H1 (cell line): ENCODE data around the gene GSX1. TPM values are rescaled to one million over a fixed set of nuclear protein-coding genes. Genes with fewer than 3 reads are reported as not detected.
A peak's percentile ranks its signal among the peaks of the same experiment; 100 is the strongest.

Experiments used
- CTCF ChIA-PET: fragments of 300-600 bp; sonication (Branson Sonifier 250); formaldehyde crosslinking; loops from one replicate; lab custom pipeline; 2021; ENCODE audit not compliant: partially characterized antibody; lab: Charles Lee
- POLR2A ChIA-PET: fragments of 300-600 bp; sonication (Branson Sonifier 250); formaldehyde crosslinking; loops from one replicate; lab custom pipeline; 2021; ENCODE audit warnings: inconsistent platforms; ENCODE audit not compliant: partially characterized antibody; lab: Charles Lee
- DNase-seq, 2 experiments: peaks; one replicate each; pipeline versions ENCODE4 v3.0.0 to v3.0.0-alpha.2; 2010 to 2022; ENCODE audit warnings: low spot score in 2 of 2, low read depth in 1 of 2, mixed read lengths in 1 of 2
- FAIRE-seq: peaks from 2 replicates; lab custom pipeline; 2011; peaks lifted over from hg19 to GRCh38; lab: Jason Lieb, UNC
- H2AFZ ChIP-seq: 2 replicates; pipeline ENCODE4 v1.8.1; 2012; ENCODE audit warnings: low read length, inconsistent platforms
- H2AK5ac ChIP-seq: 2 replicates; pipeline ENCODE4 v1.6.1; 2013; ENCODE audit warnings: low read depth, low read length
- H2BK120ac ChIP-seq: replicated peaks from 2 replicates; pipeline ENCODE3; 2013; ENCODE audit warnings: low read depth, low read length, inconsistent platforms
- H2BK12ac ChIP-seq: 2 replicates; pipeline ENCODE4 v1.6.1; 2013; ENCODE audit warnings: low read depth, low read length
- H2BK15ac ChIP-seq: 2 replicates; pipeline ENCODE4 v1.6.1; 2013; ENCODE audit warnings: low read length
- H2BK20ac ChIP-seq: 2 replicates; pipeline ENCODE4 v1.6.1; 2013; ENCODE audit warnings: low read length
- H2BK5ac ChIP-seq: 2 replicates; pipeline ENCODE4 v1.6.1; 2013; ENCODE audit warnings: low read depth, low read length
- H3K14ac ChIP-seq: 2 replicates; pipeline ENCODE4 v1.6.1; 2013; ENCODE audit warnings: inconsistent platforms; ENCODE audit not compliant: insufficient read length
- H3K18ac ChIP-seq: 2 replicates; pipeline ENCODE4 v1.6.1; 2013; ENCODE audit warnings: low read length; ENCODE audit errors: extremely low read depth
- H3K23ac ChIP-seq: 2 replicates; pipeline ENCODE4 v1.6.1; 2013; ENCODE audit warnings: inconsistent platforms; ENCODE audit not compliant: insufficient read length
- H3K23me2 ChIP-seq: 2 replicates; pipeline ENCODE4 v1.6.1; 2013; ENCODE audit warnings: low read depth, low read length
- H3K27ac ChIP-seq: 2 replicates; pipeline ENCODE4 v1.6.1; 2011; ENCODE audit warnings: low read depth, low read length, inconsistent platforms
- H3K27me3 ChIP-seq, 4 experiments: replicated peaks in 1 of 4; 1 replicate in 1 of 4; 2 replicates in 3 of 4; pipeline versions ENCODE4 v1.6.1 to v1.8.1; 2011 to 2013; ENCODE audit warnings: low read length in 3 of 4, mild to moderate bottlenecking in 3 of 4, inconsistent platforms in 2 of 4, mixed read lengths in 2 of 4, moderate library complexity in 1 of 4; ENCODE audit not compliant: control insufficient read depth in 3 of 4, insufficient read depth in 3 of 4; ENCODE audit errors: extremely low read depth in 1 of 4
- H3K36me3 ChIP-seq, 4 experiments: 2 replicates each; pipeline versions ENCODE4 v1.6.1 to v1.8.1; 2011 to 2013; ENCODE audit warnings: mild to moderate bottlenecking in 4 of 4, low read length in 3 of 4, moderate library complexity in 2 of 4, control low read depth in 1 of 4, inconsistent platforms in 1 of 4; ENCODE audit not compliant: insufficient read depth in 4 of 4, control insufficient read depth in 2 of 4
- H3K4ac ChIP-seq: replicated peaks from 2 replicates; pipeline ENCODE3; 2013; ENCODE audit warnings: low read length, low read depth, mixed read lengths, inconsistent platforms; ENCODE audit not compliant: insufficient read length
- H3K4me1 ChIP-seq, 4 experiments: replicated peaks in 1 of 4; 1 replicate in 1 of 4; 2 replicates in 3 of 4; pipeline versions ENCODE4 v1.6.1 to v1.8.1; 2011 to 2013; ENCODE audit warnings: low read length in 3 of 4, inconsistent platforms in 2 of 4, mixed read lengths in 1 of 4; ENCODE audit not compliant: insufficient read depth in 4 of 4, control insufficient read depth in 3 of 4
- H3K4me2 ChIP-seq, 2 experiments: 2 replicates each; pipeline versions ENCODE4 v1.6.1 to v1.8.1; 2011 to 2013; ENCODE audit warnings: low read depth in 2 of 2, low read length in 2 of 2, control low read depth in 1 of 2, inconsistent platforms in 1 of 2, mild to moderate bottlenecking in 1 of 2; ENCODE audit not compliant: insufficient read depth in 1 of 2
- H3K4me3 ChIP-seq, 4 experiments: fragments of 200-600, 300-600 bp in 1 of 4; sonication (generic), shearing (Covaris generic), sonication (Bioruptor Twin) in 1 of 4; 2 replicates each; pipeline versions ENCODE4 v1.5.1 to v1.8.1; 2011 to 2016; ENCODE audit warnings: low read length in 4 of 4, low read depth in 3 of 4, control low read depth in 2 of 4, inconsistent platforms in 2 of 4, mild to moderate bottlenecking in 2 of 4, mixed read lengths in 1 of 4, moderate library complexity in 1 of 4; ENCODE audit not compliant: insufficient read depth in 2 of 4; ENCODE audit errors: extremely low read depth in 1 of 4
- H3K56ac ChIP-seq: replicated peaks from 2 replicates; pipeline ENCODE3; 2013; ENCODE audit warnings: low read depth, mild to moderate bottlenecking, mixed read lengths, low read length, inconsistent platforms; ENCODE audit not compliant: insufficient read length
- H3K79me1 ChIP-seq: 2 replicates; pipeline ENCODE4 v1.6.1; 2013; ENCODE audit warnings: low read depth, low read length, control low read depth
- H3K79me2 ChIP-seq, 2 experiments: 2 replicates each; pipeline versions ENCODE4 v1.6.1 to v1.8.1; 2012 to 2013; ENCODE audit warnings: low read length in 2 of 2, mild to moderate bottlenecking in 2 of 2, inconsistent platforms in 1 of 2; ENCODE audit not compliant: insufficient read depth in 2 of 2, control insufficient read depth in 1 of 2
- H3K9ac ChIP-seq, 4 experiments: replicated peaks in 1 of 4; 1 replicate in 1 of 4; 2 replicates in 3 of 4; pipeline versions ENCODE4 v1.6.1 to v1.8.1; 2011 to 2013; ENCODE audit warnings: low read depth in 3 of 4, low read length in 3 of 4, control low read depth in 2 of 4, mild to moderate bottlenecking in 2 of 4, moderate library complexity in 2 of 4, inconsistent platforms in 1 of 4; ENCODE audit errors: extremely low read depth in 1 of 4
- H3K9me3 ChIP-seq, 2 experiments: 2 replicates each; pipeline versions ENCODE4 v1.6.1 to v1.8.1; 2012 to 2013; ENCODE audit warnings: mild to moderate bottlenecking in 2 of 2, moderate library complexity in 2 of 2, control low read depth in 1 of 2, inconsistent platforms in 1 of 2, low read depth in 1 of 2, low read length in 1 of 2, mixed read lengths in 1 of 2; ENCODE audit not compliant: insufficient read depth in 2 of 2
- H4K20me1 ChIP-seq, 2 experiments: replicated peaks in 1 of 2; 2 replicates each; pipeline versions ENCODE3 to v1.8.1; 2011 to 2013; ENCODE audit warnings: inconsistent platforms in 2 of 2, low read length in 2 of 2, mild to moderate bottlenecking in 1 of 2; ENCODE audit not compliant: insufficient read depth in 2 of 2, control insufficient read depth in 1 of 2
- H4K5ac ChIP-seq: 2 replicates; pipeline ENCODE4 v1.6.1; 2013; ENCODE audit warnings: low read length, low read depth, mixed read lengths, inconsistent platforms; ENCODE audit not compliant: insufficient read length
- H4K8ac ChIP-seq: 2 replicates; pipeline ENCODE4 v1.8.0; 2013; ENCODE audit warnings: mild to moderate bottlenecking, moderate library complexity, low read length, inconsistent platforms; ENCODE audit not compliant: insufficient read depth; ENCODE audit errors: extremely low read depth
- H4K91ac ChIP-seq: replicated peaks from 2 replicates; pipeline ENCODE3; 2013; ENCODE audit warnings: low read length, mixed read lengths, inconsistent platforms; ENCODE audit not compliant: insufficient read length
- ATF2 ChIP-seq: IDR thresholded peaks from 2 replicates; pipeline ENCODE4 v1.6.1; 2012; ENCODE audit warnings: low read length, inconsistent platforms
- EGR1 ChIP-seq: IDR thresholded peaks from 2 replicates; pipeline ENCODE4 v1.6.1; 2011; ENCODE audit warnings: low read depth, low read length, borderline replicate concordance
- FOSL1 ChIP-seq: IDR thresholded peaks from 2 replicates; pipeline ENCODE4 v1.6.1; 2011; ENCODE audit warnings: mild to moderate bottlenecking, low read depth, low read length, moderate library complexity; ENCODE audit not compliant: insufficient read depth
- MAX ChIP-seq: IDR thresholded peaks from 2 replicates; pipeline ENCODE4 v1.6.1; 2012; ENCODE audit warnings: inconsistent platforms
- SIRT6 ChIP-seq: IDR thresholded peaks from one replicate; pipeline ENCODE4 v1.7.1; 2012; ENCODE audit warnings: low read length, inconsistent platforms
- SP1 ChIP-seq: IDR thresholded peaks from 2 replicates; pipeline ENCODE4 v1.6.1; 2011; ENCODE audit warnings: low read depth, low read length
- SUZ12 ChIP-seq: fragments of 200-600 bp; sonication (generic); IDR thresholded peaks from 2 replicates; pipeline ENCODE4 v1.6.1; 2012; ENCODE audit warnings: mild to moderate bottlenecking, inconsistent platforms, low read length, moderate library complexity, mixed read lengths
- TAF1 ChIP-seq: IDR thresholded peaks from 2 replicates; pipeline ENCODE4 v1.6.1; 2011; ENCODE audit warnings: mild to moderate bottlenecking, low read depth, low read length
- TBP ChIP-seq: IDR thresholded peaks from 2 replicates; pipeline ENCODE4 v1.6.1; 2011; ENCODE audit warnings: low read depth, low read length, improper control_type of control experiment
- WGBS, 2 experiments: shearing (Covaris generic) in 1 of 2; methylation state at CpG; one replicate each; pipeline versions ENCODE4 v1.1.6 to v1.1.7; 2013 to 2015; ENCODE audit warnings: low lambda C conversion rate in 2 of 2, mixed read lengths in 2 of 2, inconsistent platforms in 1 of 2, low coverage in 1 of 2, missing lambda C conversion rate in 1 of 2; ENCODE audit not compliant: insufficient replicate concordance in 2 of 2, insufficient coverage in 1 of 2, insufficient read length in 1 of 2; ENCODE audit errors: extremely low coverage in 1 of 2, missing lambda C conversion rate in 1 of 2; 5-methylcytosine and 5-hydroxymethylcytosine counted together
- polyA plus RNA-seq, 7 experiments: library from polyadenylated mRNA; depleted of rRNA in 3 of 7; stranded (reverse) in 5 of 7; unstranded in 2 of 7; fragments of >200 nt in 5 of 7; fragments of 200-250 nt in 2 of 7; gene quantifications; 1 replicate in 5 of 7; 2 replicates in 1 of 7; 4 replicates in 1 of 7; pipeline versions ENCODE4 v1.2.1 to v1.2.3, GENCODE V29; 2011 to 2013; ENCODE audit warnings: missing spikeins in 2 of 7, mixed read lengths in 2 of 7
- total RNA-seq: library from RNA; stranded (reverse); fragmentation: NEBNext Ultra II Directional; extraction: Animal tissue kit (Norgen Biotek cat#: 25700); gene quantifications from 2 replicates; pipeline ENCODE4 v1.2.1, GENCODE V29; 2021

Gene GSX1
- total and polyA plus RNA-seq, 2 of the 8 experiments (the other 6 are each of a cell fraction or from before 2014, with no cell fraction given) = not detected

- Histone ChIP-seq H3K18ac (no peak overlapping the region), H3K4me1 (no peaks in the 10 kb centered on the region; a peak in 2 of 7 replicates), H3K79me2 (no peaks in the 10 kb centered on the region), H4K20me1 (no peaks in the 10 kb centered on the region), H3K9me3 (no peaks in the 10 kb centered on the region), H3K79me1 (no peaks in the 10 kb centered on the region), H2BK20ac (no peak overlapping the region), H3K56ac (no peak overlapping the region), H3K36me3 (no peaks in the 10 kb centered on the region), H3K4me2 (no peak overlapping the region), H3K14ac (no peak overlapping the region), H2AK5ac (no peak overlapping the region), H3K4ac (no peak overlapping the region), H2BK12ac (no peak overlapping the region), H2BK15ac (peak overlapping the region; percentile 74; the same call in 1 of the 2 replicates), H4K5ac (no peak overlapping the region), H2BK120ac (no peak overlapping the region), H2AFZ (no peak overlapping the region), H3K9ac (no peak overlapping the region), H3K23ac (no peak overlapping the region), H3K27me3 (peaks cover 0 to 11% (median 5%) of the 10 kb centered on the region in 4 experiments; a peak in 3 of 7 replicates), H3K27ac (no peak overlapping the region), H3K23me2 (no peaks in the 10 kb centered on the region), H4K91ac (no peak overlapping the region), H4K8ac (no peak overlapping the region), H3K4me3 (no peak overlapping the region), H2BK5ac (no peak overlapping the region)
- POLR2A ChIA-PET = interaction anchor here (0.8 to 1.2 kb wide), 2 partner anchors 46 to 156 kb away, joined by 3 read pairs; partner anchors contain the start of gene LNX2
- no peak for DNase-seq
- 49% methylated on average over 13 of the region's 13 CpGs; no CpG with 5 or more reads in 1 of the 2 experiments for WGBS, 2 experiments
- CTCF ChIA-PET = interaction anchor here (0.6 to 13.5 kb wide), 9 partner anchors 10 to 398 kb away, joined by 3 to 241 read pairs (median 3); no protein-coding TSS in a partner anchor
- no peak for TF ChIP-seq EGR1
- peak; percentile 37; the same call in 1 of the 2 replicates for TF ChIP-seq TBP
- TF ChIP-seq MAX = peak; percentile 44
- TF ChIP-seq SP1 = 0 out of 2 replicates have a peak, but pooled peaks have one; percentile 58
- no peak for TF ChIP-seq SUZ12
- TF ChIP-seq SIRT6 = no peak
- TF ChIP-seq ATF2 = no peak
- no peak for TF ChIP-seq TAF1
- no peak for TF ChIP-seq FOSL1
- FAIRE-seq = no peak
These were observed 16.3 kb upstream of the GSX1 start for GRCh38 chr13:27775943-27776342.
